Measurements from ENCODE around the gene RFX4. TPM values are rescaled to one million over a fixed set of nuclear protein-coding genes. Genes with fewer than 3 reads are reported as not detected.

RFX4 gene
- total and polyA plus RNA-seq, 2 of the 13 experiments (the other 11 are each of a cell fraction or from before 2014, with no cell fraction given) = not detected

DNA sequence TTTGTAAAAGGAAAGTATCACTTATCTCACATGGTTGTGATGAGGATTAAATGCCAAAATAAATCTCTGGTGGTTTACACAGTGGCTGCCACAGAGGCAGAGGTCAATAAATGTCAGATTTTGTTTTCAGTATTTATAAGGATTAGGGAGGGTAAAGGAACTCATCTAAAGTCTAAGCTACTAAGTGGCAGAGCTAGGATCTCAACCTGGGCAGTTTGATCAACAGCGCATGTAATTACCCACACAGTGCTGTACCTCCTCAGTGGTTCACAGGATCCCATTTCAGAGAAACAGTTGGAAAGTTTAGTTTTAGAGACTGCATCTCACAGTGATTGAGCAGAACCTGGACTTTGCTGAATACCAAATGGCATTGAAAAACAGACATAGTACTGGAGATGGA is 146.8 kb downstream of the RFX4 start:
- FAIRE-seq (no peak), DNase-seq (ENCODE audit: low spot score) (no peak), ATAC-seq (no peak)
- Histone ChIP-seq H3K9ac (ENCODE audit: insufficient read depth, low read depth, low read length) (no peak overlapping the region), H3K4me1 (ENCODE audit: insufficient read depth, low read length) (no peaks in the 10 kb centered on the region), H2AFZ (ENCODE audit: low read length) (no peak overlapping the region), H3K27ac (ENCODE audit: extremely low read length, insufficient read depth, low read length) (no peak overlapping the region), H3K4me3 (replicated peaks in 1 of 3; ENCODE audit: insufficient read depth in 1 of 3, low read depth in 2 of 3, low read length in 3 of 3) (no peak overlapping the region), H3K36me3 (replicated peaks in 1 of 2; ENCODE audit: control insufficient read depth in 1 of 2, insufficient read depth in 2 of 2, low read length in 2 of 2) (no peaks in the 10 kb centered on the region), H3K79me2 (ENCODE audit: insufficient read depth, low read length) (no peaks in the 10 kb centered on the region), H4K20me1 (ENCODE audit: insufficient read depth, low read length) (no peaks in the 10 kb centered on the region), H3K4me2 (ENCODE audit: low read depth, low read length) (no peak overlapping the region), H3K9me3 (ENCODE audit: low read length) (no peaks in the 10 kb centered on the region), H3K27me3 (ENCODE audit: control insufficient read depth in 1 of 2, insufficient read depth in 2 of 2, low read length in 2 of 2) (no peaks in the 10 kb centered on the region)
- ChIA-PET POLR2A (no interaction called here), CTCF (ENCODE audit: low intra/inter-chr PET ratio, low total read pairs) (no interaction called here)
- in situ Hi-C loops (cut with HindIII; ENCODE audit: extremely low pct_ligation_motif_present, low pct_unique_long_range_greater_than_20kb) (no loop called here), intact Hi-C loops (cut with micrococcal nuclease; ENCODE audit: unreplicated experiment) (no loop called here)
- no TSS peak for BruUV-seq (replicated peaks)
- 100% methylated on average over 1 of the region's 1 CpG for WGBS (ENCODE audit: low lambda C conversion rate)
- TF ChIP-seq ZFP1 (CRISPR knock-in tag; IDR thresholded peaks at IDR 0.05) (no peak), ZNF556 (CRISPR knock-in tag; IDR thresholded peaks at IDR 0.05; ENCODE audit: borderline replicate concordance) (no peak), PHF20 (CRISPR knock-in tag; IDR thresholded peaks at IDR 0.05) (no peak), KDM5B (CRISPR knock-in tag; IDR thresholded peaks at IDR 0.05; ENCODE audit: borderline replicate concordance) (no peak), ATRX (CRISPR knock-in tag; IDR thresholded peaks at IDR 0.05; ENCODE audit: borderline replicate concordance) (no peak), NR2F1 (CRISPR knock-in tag; IDR thresholded peaks at IDR 0.05) (no peak)
- TF ChIP-seq, protein P1, sequence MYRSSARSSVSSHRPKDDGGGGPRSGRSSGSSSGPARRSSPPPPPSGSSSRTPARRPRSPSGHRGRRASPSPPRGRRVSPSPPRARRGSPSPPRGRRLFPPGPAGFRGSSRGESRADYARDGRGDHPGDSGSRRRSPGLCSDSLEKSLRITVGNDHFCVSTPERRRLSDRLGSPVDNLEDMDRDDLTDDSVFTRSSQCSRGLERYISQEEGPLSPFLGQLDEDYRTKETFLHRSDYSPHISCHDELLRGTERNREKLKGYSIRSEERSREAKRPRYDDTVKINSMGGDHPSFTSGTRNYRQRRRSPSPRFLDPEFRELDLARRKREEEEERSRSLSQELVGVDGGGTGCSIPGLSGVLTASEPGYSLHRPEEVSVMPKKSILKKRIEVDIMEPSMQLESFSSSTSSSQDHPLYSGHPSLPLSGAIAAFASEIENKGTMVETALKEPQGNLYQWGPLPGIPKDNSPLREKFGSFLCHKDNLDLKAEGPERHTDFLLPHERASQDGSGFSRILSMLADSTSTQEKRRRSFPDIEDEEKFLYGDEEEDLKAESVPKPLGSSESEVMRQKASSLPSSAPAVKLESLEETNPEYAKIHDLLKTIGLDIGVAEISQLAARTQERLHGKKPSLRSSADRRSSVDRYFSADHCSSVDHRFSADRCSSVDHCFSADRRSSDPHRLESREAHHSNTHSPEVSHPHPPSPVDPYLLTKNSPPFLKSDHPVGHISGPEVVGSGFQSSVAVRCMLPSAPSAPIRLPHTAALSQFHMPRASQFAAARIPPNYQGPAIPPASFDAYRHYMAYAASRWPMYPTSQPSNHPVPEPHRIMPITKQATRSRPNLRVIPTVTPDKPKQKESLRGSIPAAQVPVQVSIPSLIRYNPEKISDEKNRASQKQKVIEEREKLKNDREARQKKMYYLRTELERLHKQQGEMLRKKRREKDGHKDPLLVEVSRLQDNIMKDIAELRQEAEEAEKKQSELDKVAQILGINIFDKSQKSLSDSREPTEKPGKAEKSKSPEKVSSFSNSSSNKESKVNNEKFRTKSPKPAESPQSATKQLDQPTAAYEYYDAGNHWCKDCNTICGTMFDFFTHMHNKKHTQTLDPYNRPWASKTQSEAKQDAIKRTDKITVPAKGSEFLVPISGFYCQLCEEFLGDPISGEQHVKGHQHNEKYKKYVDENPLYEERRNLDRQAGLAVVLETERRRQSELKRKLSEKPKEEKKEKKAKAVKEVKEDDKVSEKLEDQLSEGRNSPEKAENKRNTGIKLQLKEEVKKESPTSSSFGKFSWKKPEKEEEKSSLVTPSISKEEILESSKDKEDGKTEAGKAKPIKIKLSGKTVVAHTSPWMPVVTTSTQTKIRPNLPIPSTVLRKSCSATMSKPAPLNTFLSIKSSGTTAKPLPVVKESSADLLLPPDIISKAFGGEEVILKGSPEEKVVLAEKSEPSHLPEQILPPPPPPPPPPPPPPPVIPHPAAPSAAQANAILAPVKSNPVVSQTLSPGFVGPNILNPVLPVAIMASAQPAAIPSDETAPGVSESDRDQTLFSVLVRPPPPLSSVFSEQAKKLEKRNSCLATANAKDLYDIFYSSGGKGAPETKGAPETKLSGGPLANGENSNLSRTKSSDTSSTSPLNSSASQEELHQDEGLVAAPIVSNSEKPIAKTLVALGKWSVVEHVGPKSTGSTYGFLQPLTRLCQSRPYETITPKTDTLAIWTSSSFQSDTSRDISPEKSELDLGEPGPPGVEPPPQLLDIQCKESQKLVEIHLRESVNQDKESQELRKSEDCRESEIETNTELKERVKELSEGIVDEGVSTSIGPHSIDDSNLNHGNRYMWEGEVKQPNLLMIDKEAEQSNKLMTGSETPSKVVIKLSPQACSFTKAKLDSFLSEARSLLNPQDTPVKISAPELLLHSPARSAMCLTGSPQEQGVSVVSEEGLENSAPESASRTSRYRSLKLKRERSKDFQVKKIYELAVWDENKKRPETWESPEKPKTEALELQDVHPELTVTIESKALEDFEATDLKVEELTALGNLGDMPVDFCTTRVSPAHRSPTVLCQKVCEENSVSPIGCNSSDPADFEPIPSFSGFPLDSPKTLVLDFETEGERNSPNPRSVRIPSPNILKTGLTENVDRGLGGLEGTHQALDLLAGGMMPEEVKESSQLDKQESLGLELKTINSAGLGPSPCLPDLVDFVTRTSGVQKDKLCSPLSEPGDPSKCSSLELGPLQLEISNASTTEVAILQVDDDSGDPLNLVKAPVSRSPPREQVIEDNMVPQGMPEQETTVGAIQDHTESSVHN (CRISPR knock-in tag; IDR thresholded peaks at IDR 0.05) = no peak
- TF ChIP-seq, protein P2, sequence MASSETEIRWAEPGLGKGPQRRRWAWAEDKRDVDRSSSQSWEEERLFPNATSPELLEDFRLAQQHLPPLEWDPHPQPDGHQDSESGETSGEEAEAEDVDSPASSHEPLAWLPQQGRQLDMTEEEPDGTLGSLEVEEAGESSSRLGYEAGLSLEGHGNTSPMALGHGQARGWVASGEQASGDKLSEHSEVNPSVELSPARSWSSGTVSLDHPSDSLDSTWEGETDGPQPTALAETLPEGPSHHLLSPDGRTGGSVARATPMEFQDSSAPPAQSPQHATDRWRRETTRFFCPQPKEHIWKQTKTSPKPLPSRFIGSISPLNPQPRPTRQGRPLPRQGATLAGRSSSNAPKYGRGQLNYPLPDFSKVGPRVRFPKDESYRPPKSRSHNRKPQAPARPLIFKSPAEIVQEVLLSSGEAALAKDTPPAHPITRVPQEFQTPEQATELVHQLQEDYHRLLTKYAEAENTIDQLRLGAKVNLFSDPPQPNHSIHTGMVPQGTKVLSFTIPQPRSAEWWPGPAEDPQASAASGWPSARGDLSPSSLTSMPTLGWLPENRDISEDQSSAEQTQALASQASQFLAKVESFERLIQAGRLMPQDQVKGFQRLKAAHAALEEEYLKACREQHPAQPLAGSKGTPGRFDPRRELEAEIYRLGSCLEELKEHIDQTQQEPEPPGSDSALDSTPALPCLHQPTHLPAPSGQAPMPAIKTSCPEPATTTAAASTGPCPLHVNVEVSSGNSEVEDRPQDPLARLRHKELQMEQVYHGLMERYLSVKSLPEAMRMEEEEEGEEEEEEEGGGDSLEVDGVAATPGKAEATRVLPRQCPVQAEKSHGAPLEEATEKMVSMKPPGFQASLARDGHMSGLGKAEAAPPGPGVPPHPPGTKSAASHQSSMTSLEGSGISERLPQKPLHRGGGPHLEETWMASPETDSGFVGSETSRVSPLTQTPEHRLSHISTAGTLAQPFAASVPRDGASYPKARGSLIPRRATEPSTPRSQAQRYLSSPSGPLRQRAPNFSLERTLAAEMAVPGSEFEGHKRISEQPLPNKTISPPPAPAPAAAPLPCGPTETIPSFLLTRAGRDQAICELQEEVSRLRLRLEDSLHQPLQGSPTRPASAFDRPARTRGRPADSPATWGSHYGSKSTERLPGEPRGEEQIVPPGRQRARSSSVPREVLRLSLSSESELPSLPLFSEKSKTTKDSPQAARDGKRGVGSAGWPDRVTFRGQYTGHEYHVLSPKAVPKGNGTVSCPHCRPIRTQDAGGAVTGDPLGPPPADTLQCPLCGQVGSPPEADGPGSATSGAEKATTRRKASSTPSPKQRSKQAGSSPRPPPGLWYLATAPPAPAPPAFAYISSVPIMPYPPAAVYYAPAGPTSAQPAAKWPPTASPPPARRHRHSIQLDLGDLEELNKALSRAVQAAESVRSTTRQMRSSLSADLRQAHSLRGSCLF (CRISPR knock-in tag; IDR thresholded peaks at IDR 0.05; ENCODE audit: borderline replicate concordance) = no peak
- TF ChIP-seq, protein P3, sequence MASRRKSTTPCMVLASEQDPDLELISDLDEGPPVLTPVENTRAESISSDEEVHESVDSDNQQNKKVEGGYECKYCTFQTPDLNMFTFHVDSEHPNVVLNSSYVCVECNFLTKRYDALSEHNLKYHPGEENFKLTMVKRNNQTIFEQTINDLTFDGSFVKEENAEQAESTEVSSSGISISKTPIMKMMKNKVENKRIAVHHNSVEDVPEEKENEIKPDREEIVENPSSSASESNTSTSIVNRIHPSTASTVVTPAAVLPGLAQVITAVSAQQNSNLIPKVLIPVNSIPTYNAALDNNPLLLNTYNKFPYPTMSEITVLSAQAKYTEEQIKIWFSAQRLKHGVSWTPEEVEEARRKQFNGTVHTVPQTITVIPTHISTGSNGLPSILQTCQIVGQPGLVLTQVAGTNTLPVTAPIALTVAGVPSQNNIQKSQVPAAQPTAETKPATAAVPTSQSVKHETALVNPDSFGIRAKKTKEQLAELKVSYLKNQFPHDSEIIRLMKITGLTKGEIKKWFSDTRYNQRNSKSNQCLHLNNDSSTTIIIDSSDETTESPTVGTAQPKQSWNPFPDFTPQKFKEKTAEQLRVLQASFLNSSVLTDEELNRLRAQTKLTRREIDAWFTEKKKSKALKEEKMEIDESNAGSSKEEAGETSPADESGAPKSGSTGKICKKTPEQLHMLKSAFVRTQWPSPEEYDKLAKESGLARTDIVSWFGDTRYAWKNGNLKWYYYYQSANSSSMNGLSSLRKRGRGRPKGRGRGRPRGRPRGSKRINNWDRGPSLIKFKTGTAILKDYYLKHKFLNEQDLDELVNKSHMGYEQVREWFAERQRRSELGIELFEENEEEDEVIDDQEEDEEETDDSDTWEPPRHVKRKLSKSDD (CRISPR knock-in tag; IDR thresholded peaks at IDR 0.05; ENCODE audit: low read depth) = no peak
